HG02938 (cell line): ENCODE results near the gene ARPC1A.
"Not testable (repeated sequence)": the region's sequence is repeated elsewhere in the genome, so short reads cannot be mapped to it uniquely, and the experiment has no call there.

Source experiments
- ATAC-seq: cut with Tn5 transposase; IDR thresholded peaks from one replicate; pipeline ENCODE4 v1.9.1; 2021; ENCODE audit warnings: mild to moderate bottlenecking, moderate library complexity; ENCODE audit not compliant: unreplicated experiment

Gene ARPC1A

GRCh38 chr7:99366646-99367045, 40.9 kb downstream of the ARPC1A start:
- no peak for ATAC-seq

- ATAC-seq: no peak
Observed at GRCh38 chr7:99368750-99369389, 43.2 kb downstream of the ARPC1A start.

DNA sequence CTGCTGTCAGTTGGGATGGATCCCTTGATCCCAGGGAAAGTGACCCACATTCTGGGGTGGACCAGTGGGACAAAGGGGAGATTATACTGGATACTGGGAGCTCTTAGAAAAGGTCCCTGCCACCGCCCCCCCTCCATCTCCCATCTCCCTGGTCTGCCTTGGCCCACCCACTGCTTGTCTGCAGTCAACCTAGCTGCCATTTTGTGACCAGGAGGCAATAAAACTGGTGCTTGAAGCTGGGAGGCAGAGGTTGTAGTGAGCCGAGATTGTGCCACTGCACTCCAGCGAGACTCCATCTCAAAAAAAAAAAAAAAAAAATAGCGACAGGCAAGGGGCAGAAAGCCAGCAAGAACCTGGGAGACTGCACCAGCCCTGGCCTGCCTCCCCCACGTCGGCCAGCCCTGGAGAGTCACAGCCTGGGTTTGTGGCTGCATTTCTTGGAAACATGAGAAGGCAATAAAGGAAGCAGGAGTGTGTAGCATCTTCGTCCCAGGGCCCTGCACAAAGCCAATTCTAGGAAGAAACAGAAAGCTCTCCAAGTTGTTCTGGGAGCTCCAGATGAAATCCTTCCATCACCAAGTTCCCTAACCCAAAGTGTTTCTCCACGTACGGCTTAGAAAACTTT, 44.2 kb downstream of the ARPC1A start:
- ATAC-seq: no peak

- no peak for ATAC-seq
Observed at GRCh38 chr7:99371376-99371920, 45.8 kb downstream of the ARPC1A start.

GRCh38 chr7:99372275-99373090, 46.8 kb downstream of the ARPC1A start:
- ATAC-seq: no peak

DNA sequence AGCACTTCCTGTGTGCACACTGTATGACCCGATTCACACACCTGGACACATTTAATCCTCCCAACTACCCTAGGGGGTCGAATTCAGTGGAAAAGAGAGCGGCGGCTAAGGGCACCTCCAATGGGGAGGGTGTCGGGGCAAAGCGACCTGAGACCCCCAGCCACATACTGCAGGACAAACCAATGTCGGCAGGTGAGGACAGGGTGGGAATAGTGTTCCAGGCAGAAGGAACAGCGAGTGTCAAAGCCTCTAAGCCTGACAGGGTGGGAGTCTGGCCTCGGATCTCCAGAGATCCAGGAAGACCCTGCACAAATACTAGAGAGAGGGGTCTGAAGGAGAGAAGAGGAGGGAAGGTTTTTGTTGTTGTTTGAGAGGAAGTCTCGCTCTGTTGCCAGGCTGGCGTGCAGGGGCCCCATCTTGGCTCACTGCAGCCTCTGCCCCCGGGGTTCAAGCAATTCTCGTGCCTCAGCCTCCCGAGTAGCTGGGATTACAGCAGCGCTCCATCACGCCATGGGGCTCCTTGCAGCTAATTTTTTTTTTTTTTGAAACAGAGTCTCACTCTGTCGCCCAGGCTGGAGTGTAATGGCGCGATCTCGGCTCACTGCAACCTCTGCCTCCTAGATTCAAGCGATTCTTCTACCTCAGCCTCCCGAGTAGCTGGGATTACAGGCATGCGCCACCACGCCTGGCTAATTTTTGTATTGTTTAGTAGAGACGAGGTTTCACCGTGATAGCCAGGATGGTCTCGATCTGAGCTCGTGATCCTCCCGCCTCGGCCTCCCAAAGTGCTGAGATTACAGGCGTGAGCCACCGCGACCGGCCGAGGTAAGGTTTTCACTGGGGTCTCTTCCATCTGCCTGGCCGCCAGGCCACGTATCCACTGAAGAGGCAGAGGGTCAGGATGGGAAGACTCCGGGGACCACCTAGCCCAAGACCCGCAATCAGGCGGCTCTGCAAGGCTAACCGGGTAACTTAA, 47.7 kb downstream of the ARPC1A start:
- ATAC-seq: no peak

- ATAC-seq: peak; percentile 60
Observed at GRCh38 chr7:99374111-99375064, 48.7 kb downstream of the ARPC1A start, which contains the start of gene ARPC1B. TSS of gene ARPC1B (plus strand) at chr7:99374730. CDS start at chr7:99385715, 10,985 bp downstream.

- ATAC-seq: peak; percentile 32
Observed at GRCh38 chr7:99375070-99375807, 49.5 kb downstream of the ARPC1A start.

DNA sequence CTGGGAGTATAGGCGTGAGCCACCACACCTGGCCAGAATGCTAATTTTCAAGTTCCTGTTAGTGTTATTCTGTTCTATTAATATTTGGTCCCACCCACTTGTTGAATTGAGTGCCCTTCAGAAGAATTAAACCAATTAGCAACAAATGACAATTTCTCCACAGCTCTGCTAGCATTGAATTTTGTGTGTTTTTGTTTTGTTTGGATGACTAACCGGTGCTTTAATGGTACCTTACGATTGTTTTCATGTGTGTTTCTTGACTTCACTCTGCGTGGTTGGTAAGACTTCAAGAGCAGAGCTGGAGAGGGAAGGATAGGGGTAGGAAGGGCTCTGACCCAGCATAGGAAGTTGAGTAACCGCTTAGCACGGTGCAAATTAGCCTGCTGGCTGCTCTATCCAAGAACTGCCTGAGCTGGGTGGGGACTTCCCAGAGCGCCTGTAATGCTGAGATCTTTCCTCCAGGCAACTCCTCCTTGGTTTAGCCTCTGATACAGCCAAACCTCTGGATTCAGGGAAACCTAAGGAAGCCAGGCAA, 53.4 kb downstream of the ARPC1A start:
- ATAC-seq: no peak

DNA sequence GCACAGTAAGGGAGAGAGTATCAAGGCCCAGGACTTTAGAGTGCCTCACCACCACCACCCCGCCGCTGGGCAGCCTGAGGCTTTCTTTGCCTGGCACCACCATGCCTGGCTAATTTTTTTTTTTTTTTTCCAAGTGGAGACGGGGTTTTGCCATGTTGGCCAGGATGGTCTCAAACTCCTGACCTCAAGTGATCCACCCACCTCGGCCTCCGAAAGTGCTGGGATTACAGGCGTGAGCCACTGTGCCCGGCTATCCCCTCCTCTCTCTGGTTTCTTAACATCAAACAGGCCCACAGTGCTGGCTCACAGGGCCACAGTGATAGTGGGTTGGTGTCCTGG, 54.0 kb downstream of the ARPC1A start:
- not testable (repeated sequence) for ATAC-seq

DNA sequence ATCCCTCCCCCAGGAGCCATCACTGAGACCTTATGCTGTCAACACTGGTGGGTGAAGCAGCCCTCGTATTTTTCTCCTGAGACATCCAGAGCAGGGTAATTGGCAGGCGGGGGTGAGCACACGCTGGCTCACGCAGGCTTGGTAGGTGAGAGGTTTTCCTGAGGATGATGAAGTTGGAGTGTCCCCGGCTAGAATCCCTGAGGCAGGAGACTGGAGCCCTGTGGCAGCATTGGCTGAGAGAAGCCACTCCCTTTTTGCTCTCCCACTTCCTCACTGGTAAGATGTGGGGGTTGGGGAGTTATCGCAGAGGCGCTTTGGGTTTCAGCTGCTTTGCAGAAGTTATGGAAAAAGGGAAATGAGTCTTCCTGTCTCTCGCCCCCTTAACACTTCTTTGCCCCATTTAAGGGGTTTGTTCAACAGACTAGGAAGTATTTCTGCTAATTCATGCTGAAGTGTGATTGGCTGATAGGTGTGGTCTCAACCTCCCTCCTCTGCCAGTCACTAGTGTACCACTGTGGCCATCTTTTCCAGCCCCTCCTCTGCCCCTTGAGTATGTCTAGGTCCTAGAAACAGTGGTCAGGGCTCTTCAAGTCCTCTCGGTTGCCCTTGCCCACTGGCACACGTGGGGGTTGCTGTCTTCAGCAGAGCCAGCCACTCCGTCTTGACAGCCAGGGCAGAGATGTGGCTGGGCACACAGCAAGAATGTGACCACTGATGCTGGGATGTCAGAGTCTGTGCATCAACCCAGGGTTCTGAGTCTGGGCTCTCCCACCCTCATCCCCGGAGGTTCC, 54.5 kb downstream of the ARPC1A start:
- ATAC-seq: peak; percentile 23

DNA sequence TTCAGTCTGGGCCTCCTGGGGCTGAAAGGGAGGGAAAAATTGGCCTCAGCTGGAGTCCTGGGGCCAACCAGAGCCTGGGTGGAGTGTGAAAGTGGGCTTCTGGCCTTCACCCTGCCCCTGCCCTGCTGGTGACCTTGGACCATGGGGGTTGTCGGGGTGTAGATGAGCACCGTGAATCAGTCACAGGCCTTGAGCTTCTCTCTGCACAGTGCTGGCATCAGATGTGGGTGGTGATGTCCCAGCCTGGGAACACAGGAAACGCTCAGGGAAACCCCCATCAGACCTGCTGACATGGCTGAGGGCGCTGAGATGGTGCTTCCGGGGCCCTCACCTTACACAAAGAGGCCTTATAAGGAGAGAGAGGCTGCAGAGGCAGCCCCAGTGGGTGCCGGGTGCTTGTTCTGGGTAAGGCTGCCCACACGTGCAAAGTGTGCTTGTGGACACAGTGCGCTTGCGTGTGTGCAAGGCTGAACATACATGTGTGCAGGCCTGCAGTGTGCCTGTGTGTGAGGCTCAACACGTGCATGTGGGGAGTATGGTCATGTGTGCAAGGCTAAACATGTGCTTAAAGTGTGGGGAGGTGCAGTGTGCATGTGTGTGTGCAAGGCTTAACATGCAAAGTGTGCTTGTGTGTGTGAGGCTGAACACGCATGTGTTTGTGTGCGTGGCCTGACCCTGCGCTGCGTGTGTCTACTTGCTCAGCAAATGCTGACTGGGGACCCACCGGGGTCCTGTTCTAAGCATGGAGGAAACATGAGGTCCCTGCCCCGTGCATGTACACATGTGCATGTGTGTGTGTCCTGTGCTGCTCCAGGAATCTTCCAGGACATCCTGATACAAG, 55.3 kb downstream of the ARPC1A start:
- ATAC-seq: peak; percentile 82

DNA sequence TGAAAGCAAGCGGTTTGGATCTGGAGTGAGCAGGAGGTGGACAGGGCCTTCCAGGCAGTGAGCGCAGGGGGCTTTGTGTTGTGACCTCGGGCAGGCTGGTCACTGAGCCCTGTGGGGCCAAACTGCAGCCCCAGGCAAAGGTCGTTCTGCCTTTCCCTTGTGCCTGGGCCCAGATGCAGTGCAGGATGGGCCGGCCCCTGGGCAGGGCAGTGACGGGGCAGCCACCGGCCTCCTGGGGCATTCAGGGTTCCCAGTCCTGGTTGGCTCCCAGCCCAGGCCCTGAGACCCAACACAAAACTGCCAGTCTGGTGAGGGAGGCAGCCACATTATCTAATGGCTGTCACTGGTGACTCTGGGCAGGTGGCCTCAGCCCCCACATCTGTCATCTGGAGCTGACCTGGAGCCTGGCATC, 56.0 kb downstream of the ARPC1A start:
- ATAC-seq: no peak

- ATAC-seq: no peak
Observed at GRCh38 chr7:99383203-99383602, 57.5 kb downstream of the ARPC1A start.

GRCh38 chr7:99383791-99384370, 58.2 kb downstream of the ARPC1A start:
- no peak for ATAC-seq

- no peak for ATAC-seq
Observed at GRCh38 chr7:99384523-99384922, 58.8 kb downstream of the ARPC1A start.
